ENCODE data around the gene EPB41.

DNA sequence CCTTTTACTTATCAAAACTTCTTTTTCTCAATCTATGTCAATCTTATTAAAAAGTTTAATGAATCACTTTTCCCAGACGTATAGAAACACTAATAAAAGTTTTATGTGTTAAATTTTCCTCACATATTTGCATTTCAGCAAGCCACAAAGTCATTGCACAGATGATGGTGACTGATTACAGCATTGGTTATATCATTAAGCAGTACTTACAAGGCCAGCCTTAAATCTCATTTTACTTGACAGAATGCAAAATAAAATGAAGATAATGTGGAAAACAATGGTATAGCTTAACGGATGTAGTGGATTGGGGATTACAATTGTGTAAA lies 169.8 kb downstream of the EPB41 start:
- TF ChIP-seq, protein P1, sequence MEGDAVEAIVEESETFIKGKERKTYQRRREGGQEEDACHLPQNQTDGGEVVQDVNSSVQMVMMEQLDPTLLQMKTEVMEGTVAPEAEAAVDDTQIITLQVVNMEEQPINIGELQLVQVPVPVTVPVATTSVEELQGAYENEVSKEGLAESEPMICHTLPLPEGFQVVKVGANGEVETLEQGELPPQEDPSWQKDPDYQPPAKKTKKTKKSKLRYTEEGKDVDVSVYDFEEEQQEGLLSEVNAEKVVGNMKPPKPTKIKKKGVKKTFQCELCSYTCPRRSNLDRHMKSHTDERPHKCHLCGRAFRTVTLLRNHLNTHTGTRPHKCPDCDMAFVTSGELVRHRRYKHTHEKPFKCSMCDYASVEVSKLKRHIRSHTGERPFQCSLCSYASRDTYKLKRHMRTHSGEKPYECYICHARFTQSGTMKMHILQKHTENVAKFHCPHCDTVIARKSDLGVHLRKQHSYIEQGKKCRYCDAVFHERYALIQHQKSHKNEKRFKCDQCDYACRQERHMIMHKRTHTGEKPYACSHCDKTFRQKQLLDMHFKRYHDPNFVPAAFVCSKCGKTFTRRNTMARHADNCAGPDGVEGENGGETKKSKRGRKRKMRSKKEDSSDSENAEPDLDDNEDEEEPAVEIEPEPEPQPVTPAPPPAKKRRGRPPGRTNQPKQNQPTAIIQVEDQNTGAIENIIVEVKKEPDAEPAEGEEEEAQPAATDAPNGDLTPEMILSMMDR (IDR thresholded peaks at IDR 0.05; ENCODE audit: low read depth, low read length), result no peak
- TF ChIP-seq EZH2phosphoT487 (IDR thresholded peaks at IDR 0.05; ENCODE audit: low read depth), result no peak
